K562 (cell line): ENCODE measurements around the gene FAM53B. TPM values are rescaled to one million over a fixed set of nuclear protein-coding genes. Genes with fewer than 3 reads are reported as not detected.

ENCODE experiments used
- ATAC-seq: fragments of 200-7000 bp; cut with Tn5 transposase; 3 replicates; pipeline ENCODE4 v1.9.1; 2020; ENCODE audit warnings: moderate library complexity
- BruUV-seq: library from RNA; stranded (reverse); fragments of 400-500 nt; replicated peaks from 2 replicates; lab custom pipeline; 2021; lab: Mats Ljungman, UMichigan
- CTCF ChIA-PET: fragments of 300-600 bp; formaldehyde crosslinking; extraction: SDS; loops from one replicate; lab custom pipeline; 2021; ENCODE audit warnings: low intra/inter-chr PET ratio; lab: Yijun Ruan, JAX
- POLR2A ChIA-PET: fragments of 300-600, 350-650 bp; sonication (Branson Sonifier 250); formaldehyde crosslinking; extraction: SDS; loops from one replicate; lab custom pipeline; 2021; ENCODE audit warnings: antibody characterized with exemption, inconsistent platforms; lab: Yijun Ruan, JAX
- DNase-seq, 4 experiments: peaks; one replicate each; pipeline versions ENCODE4 v3.0.0 to v3.0.0-alpha.2; 2011 to 2018; ENCODE audit warnings: low spot score in 3 of 4, mixed read lengths in 3 of 4; ENCODE audit errors: extremely low read depth in 1 of 4
- FAIRE-seq: peaks from 2 replicates; lab custom pipeline; 2011; peaks lifted over from hg19 to GRCh38; lab: Jason Lieb, UNC
- H2AFZ ChIP-seq: 2 replicates; pipeline ENCODE4 v1.6.0; 2011; ENCODE audit warnings: low read depth, low read length, control low read depth, inconsistent platforms
- H3K27ac ChIP-seq: fragments of 200-600 bp; 3 replicates; pipeline ENCODE4 v1.8.0; 2011; ENCODE audit warnings: low read depth, mild to moderate bottlenecking, control low read depth, inconsistent platforms, low read length, moderate library complexity, mixed read lengths; ENCODE audit errors: extremely low read depth
- H3K27me3 ChIP-seq, 2 experiments: fragments of 300-600 bp in 1 of 2; 2 replicates in 1 of 2; 3 replicates in 1 of 2; pipeline versions ENCODE4 v1.6.0 to v1.8.0; 2011; ENCODE audit warnings: inconsistent platforms in 2 of 2, low read length in 2 of 2, mild to moderate bottlenecking in 1 of 2, mixed read lengths in 1 of 2, moderate library complexity in 1 of 2; ENCODE audit not compliant: control insufficient read depth in 2 of 2, insufficient read depth in 2 of 2
- H3K36me3 ChIP-seq: fragments of 300-600 bp; 3 replicates; pipeline ENCODE4 v1.8.0; 2011; ENCODE audit warnings: mild to moderate bottlenecking, low read length, inconsistent platforms; ENCODE audit not compliant: control insufficient read depth, insufficient read depth
- H3K4me1 ChIP-seq, 2 experiments: fragments of 200-600 bp in 1 of 2; replicated peaks in 1 of 2; 2 replicates in 1 of 2; 3 replicates in 1 of 2; pipeline versions ENCODE4 v1.5.1 to v1.8.0; 2011; ENCODE audit warnings: inconsistent platforms in 2 of 2, low read length in 2 of 2, mild to moderate bottlenecking in 1 of 2, mixed read lengths in 1 of 2, moderate library complexity in 1 of 2; ENCODE audit not compliant: control insufficient read depth in 2 of 2, insufficient read depth in 2 of 2
- H3K4me2 ChIP-seq: 2 replicates; pipeline ENCODE4 v1.6.1; 2011; ENCODE audit warnings: low read length, control low read depth, inconsistent platforms, mixed read lengths; ENCODE audit not compliant: insufficient read depth
- H3K4me3 ChIP-seq: fragments of 200-600 bp; sonication (generic), shearing (Covaris generic); 2 replicates; pipeline ENCODE4 v1.5.1; 2016; ENCODE audit warnings: control low read depth, inconsistent platforms
- H3K79me2 ChIP-seq: fragments of 200-600 bp; 3 replicates; pipeline ENCODE4 v1.8.0; 2011; ENCODE audit warnings: low read length, inconsistent platforms; ENCODE audit not compliant: control insufficient read depth, insufficient read depth
- H3K9ac ChIP-seq, 2 experiments: 2 replicates each; pipeline versions ENCODE4 v1.6.0 to v1.6.1; 2011; ENCODE audit warnings: low read depth in 2 of 2, low read length in 2 of 2, control low read depth in 1 of 2, inconsistent platforms in 1 of 2, mild to moderate bottlenecking in 1 of 2, mixed read lengths in 1 of 2; ENCODE audit not compliant: insufficient read depth in 1 of 2
- H3K9me1 ChIP-seq: one replicate; pipeline ENCODE4 v1.6.0; 2011; ENCODE audit warnings: inconsistent platforms, mild to moderate bottlenecking, low read length, moderate library complexity; ENCODE audit not compliant: control insufficient read depth, insufficient read depth
- H3K9me3 ChIP-seq: replicated peaks from 2 replicates; pipeline ENCODE4 v1.5.1; 2011; ENCODE audit warnings: low read depth, low read length, inconsistent platforms; ENCODE audit not compliant: control insufficient read depth, insufficient read depth
- H4K20me1 ChIP-seq: replicated peaks from 2 replicates; pipeline ENCODE4 v1.6.1; 2011; ENCODE audit warnings: low read length, inconsistent platforms, mixed read lengths; ENCODE audit not compliant: control insufficient read depth, insufficient read depth
- CC2D1A ChIP-seq: fragments of 450-650 bp; IDR thresholded peaks from 2 replicates; pipeline ENCODE4 v1.6.1; 2017; ENCODE audit warnings: mild to moderate bottlenecking
- HDAC1 ChIP-seq, 2 experiments: fragments of 450-650 bp; IDR thresholded peaks; 2 replicates each; pipeline ENCODE4 v1.6.1; 2016 to 2017; ENCODE audit warnings: inconsistent platforms in 1 of 2, mild to moderate bottlenecking in 1 of 2, moderate library complexity in 1 of 2
- KDM1A ChIP-seq, 2 experiments: fragments of 450-650 bp; IDR thresholded peaks; 2 replicates each; pipeline ENCODE4 v1.6.1; 2016; ENCODE audit warnings: mild to moderate bottlenecking in 2 of 2
- KLF16 ChIP-seq: IDR thresholded peaks from 2 replicates; pipeline ENCODE4 v1.6.1; 2016; ENCODE audit warnings: antibody characterized with exemption
- ZNF274 ChIP-seq: IDR thresholded peaks from 2 replicates; pipeline ENCODE4 v1.6.1; 2011; ENCODE audit warnings: low read depth, mild to moderate bottlenecking, low read length, moderate library complexity, borderline replicate concordance
- WGBS: fragments of 100-300 bp; shearing (Covaris generic); methylation state at CpG from one replicate; pipeline ENCODE4 v1.1.6; 2016; ENCODE audit warnings: low coverage, mixed read lengths; ENCODE audit not compliant: insufficient coverage; ENCODE audit errors: missing lambda C conversion rate; 5-methylcytosine and 5-hydroxymethylcytosine counted together
- in situ Hi-C: fragments of 300-500 bp; cut with MboI; formaldehyde crosslinking; loops from 4 replicates; pipeline ENCODE4 v1.15.0; 2018; ENCODE audit warnings: inconsistent platforms, mixed read lengths
- intact Hi-C: fragments of 100-400 bp; cut with micrococcal nuclease; formaldehyde crosslinking; loops from 2 replicates; pipeline ENCODE4 v1.14.2; 2022
- polyA plus RNA-seq, 8 experiments: library from polyadenylated mRNA; depleted of rRNA in 4 of 8; stranded (reverse) in 5 of 8; unstranded in 3 of 8; fragments of >200 nt; fragmentation: Nextera tagmentation in 2 of 8; fragmentation: Illumina TruSeq in 1 of 8; extraction: Ambion mirVana in 2 of 8; extraction: Trizol in 1 of 8; gene quantifications; 2 replicates each; pipeline versions ENCODE4 v1.2.1 to v1.2.3, GENCODE V29; 2011 to 2014; ENCODE audit warnings: inconsistent platforms in 1 of 8, missing spikeins in 1 of 8
- total RNA-seq, 7 experiments: library from RNA; depleted of rRNA in 6 of 7; stranded (reverse); fragments of >200 nt in 6 of 7; fragmentation: Illumina TruSeq in 2 of 7; extraction: Trizol in 2 of 7; gene quantifications; 2 replicates each; pipeline versions ENCODE4 v1.2.1 to v1.2.3, GENCODE V29; 2011 to 2021; ENCODE audit warnings: low replicate concordance in 1 of 7
- TF ChIP-seq, protein P1 (sequence below): fragments of 250-450 bp; sonication (Bioruptor Pico); IDR thresholded peaks from 2 replicates; pipeline ENCODE4 v1.6.1; 2021; ENCODE audit warnings: mild to moderate bottlenecking
- TF ChIP-seq, protein P2 (sequence below): fragments of 450-650 bp; conservative IDR thresholded peaks from 2 replicates; pipeline ENCODE4 v1.6.1; 2016; ENCODE audit warnings: missing genetic modification characterization, low read depth, mild to moderate bottlenecking, control low read depth, missing compliant biosample characterization

FAM53B gene
- total and polyA plus RNA-seq, 9 of the 15 experiments (the other 6 are each of a cell fraction or from before 2014, with no cell fraction given), result 0.03 to 16.5 (median 5.0) TPM

DNA sequence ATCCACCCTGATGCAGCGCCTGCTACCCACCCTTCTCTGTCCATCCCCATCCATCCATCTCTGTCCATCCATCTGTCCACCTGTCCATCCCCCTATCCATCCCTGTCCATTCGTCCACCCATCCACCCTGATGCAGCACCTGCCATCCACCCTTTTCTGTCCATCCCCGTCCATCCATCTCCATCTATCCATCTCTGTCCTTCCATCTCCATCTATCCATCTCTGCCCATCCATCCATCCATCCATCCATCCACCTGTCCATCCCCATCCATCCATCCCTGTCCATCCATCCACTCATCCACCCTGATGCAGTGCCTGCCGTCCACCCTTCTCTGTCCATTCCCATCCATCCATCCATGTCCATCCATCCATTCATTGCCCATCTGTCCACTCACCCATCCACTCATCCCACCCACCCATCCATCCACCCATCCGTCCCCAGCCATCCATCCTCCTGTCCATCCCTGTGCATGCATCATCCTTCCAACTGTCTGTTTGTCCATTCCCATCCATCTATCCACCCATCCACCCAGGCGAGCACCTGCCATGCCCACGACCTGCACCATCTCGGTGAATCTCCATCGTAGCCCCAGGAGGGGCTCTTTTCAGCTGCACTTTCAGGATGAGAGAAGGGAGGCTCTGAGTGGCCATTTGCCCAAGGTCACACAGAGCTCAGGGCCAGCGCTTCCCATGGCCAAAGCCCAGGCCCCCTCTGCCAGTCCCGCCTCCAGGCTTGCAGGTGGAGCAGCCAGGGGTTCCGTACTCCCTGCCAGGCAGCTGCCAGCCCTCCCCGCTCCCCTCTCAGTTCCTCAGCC lies 145.2 kb downstream of the FAM53B start:
- CTCF ChIA-PET, result no interaction called here
- 15% methylated on average over 12 of the region's 13 CpGs for WGBS
- BruUV-seq, result no TSS peak

More for the DNA sequence above, 145.2 kb downstream of the FAM53B start:
- FAIRE-seq, result no peak
- H3K9me1 ChIP-seq, result no peaks in the 10 kb centered on the region
- no peak for ATAC-seq
- no peaks in the 10 kb centered on the region for H3K27me3 ChIP-seq
- no peaks in the 10 kb centered on the region for H3K9me3 ChIP-seq
- intact Hi-C loops, result no loop called here
- no peaks in the 10 kb centered on the region for H3K36me3 ChIP-seq
- TF ChIP-seq CC2D1A (no peak), ZNF274 (no peak), KDM1A (IDR thresholded peaks at IDR 0.05) (peak; percentile 57 to 62; a peak in 2 of 4 replicates), HDAC1 (IDR thresholded peaks at IDR 0.05) (0 out of 4 replicates have a peak, but pooled peaks of 1 of the 2 experiments have one; percentile 29), KLF16 (no peak)
- TF ChIP-seq, protein P1, sequence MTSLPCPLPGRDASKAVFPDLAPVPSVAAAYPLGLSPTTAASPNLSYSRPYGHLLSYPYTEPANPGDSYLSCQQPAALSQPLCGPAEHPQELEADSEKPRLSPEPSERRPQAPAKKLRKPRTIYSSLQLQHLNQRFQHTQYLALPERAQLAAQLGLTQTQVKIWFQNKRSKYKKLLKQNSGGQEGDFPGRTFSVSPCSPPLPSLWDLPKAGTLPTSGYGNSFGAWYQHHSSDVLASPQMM (CRISPR knock-in tag), result no peak
- TF ChIP-seq, protein P2, sequence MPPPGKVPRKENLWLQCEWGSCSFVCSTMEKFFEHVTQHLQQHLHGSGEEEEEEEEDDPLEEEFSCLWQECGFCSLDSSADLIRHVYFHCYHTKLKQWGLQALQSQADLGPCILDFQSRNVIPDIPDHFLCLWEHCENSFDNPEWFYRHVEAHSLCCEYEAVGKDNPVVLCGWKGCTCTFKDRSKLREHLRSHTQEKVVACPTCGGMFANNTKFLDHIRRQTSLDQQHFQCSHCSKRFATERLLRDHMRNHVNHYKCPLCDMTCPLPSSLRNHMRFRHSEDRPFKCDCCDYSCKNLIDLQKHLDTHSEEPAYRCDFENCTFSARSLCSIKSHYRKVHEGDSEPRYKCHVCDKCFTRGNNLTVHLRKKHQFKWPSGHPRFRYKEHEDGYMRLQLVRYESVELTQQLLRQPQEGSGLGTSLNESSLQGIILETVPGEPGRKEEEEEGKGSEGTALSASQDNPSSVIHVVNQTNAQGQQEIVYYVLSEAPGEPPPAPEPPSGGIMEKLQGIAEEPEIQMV, result no peak
- in situ Hi-C loops, result no loop called here
- no peak overlapping the region for H3K4me3 ChIP-seq
- peaks cover 6 to 28% of the 10 kb centered on the region in 2 experiments; a peak in 4 of 5 replicates for H3K4me1 ChIP-seq
- H3K9ac ChIP-seq, result no peak overlapping the region
- H3K79me2 ChIP-seq, result no peaks in the 10 kb centered on the region
- DNase-seq, result no peak
- H2AFZ ChIP-seq, result no peak overlapping the region
- H3K4me2 ChIP-seq, result no peak overlapping the region
- H3K27ac ChIP-seq, result no peak overlapping the region
- peaks cover 13% of the 10 kb centered on the region for H4K20me1 ChIP-seq
- POLR2A ChIA-PET, result no interaction called here
